Superior temporal gyrus (tissue), 1 donor: Measurements from ENCODE around the gene LOXL1.

ENCODE experiments used
- DNase-seq: peaks from one replicate; pipeline ENCODE4 v3.0.0-alpha.2; 2016; ENCODE audit errors: extremely low spot score

LOXL1 gene

GRCh38 chr15:73993211-73993994, 67.1 kb downstream of the LOXL1 start:
- no peak for DNase-seq

- DNase-seq, result peak; percentile 93
These were observed 68.2 kb downstream of the LOXL1 start, which contains the start of gene PML for GRCh38 chr15:73994413-73994883. Gene PML (plus strand): TSS chr15:73994716. CDS start chr15:73994813, 97 bp downstream.

GRCh38 chr15:73994912-73995622, 68.8 kb downstream of the LOXL1 start:
- peak; percentile 19 for DNase-seq

GRCh38 chr15:73996267-73996666, 70.0 kb downstream of the LOXL1 start:
- DNase-seq, result peak; percentile 22

GRCh38 chr15:73996939-73997338, 70.7 kb downstream of the LOXL1 start:
- DNase-seq, result peak; percentile 21

GRCh38 chr15:73997986-73998385, 71.7 kb downstream of the LOXL1 start:
- DNase-seq, result no peak
